PFSK-1 (cell line): Measurements from ENCODE around the gene KCNQ2.

Experiments used
- FOXP2 ChIP-seq: optimal IDR thresholded peaks from 2 replicates; pipeline ENCODE3; 2011; ENCODE audit warnings: borderline replicate concordance, control low read depth, inconsistent platforms; ENCODE audit not compliant: insufficient read depth; ENCODE audit errors: extremely low read length, extremely low read depth
- POLR2AphosphoS5 ChIP-seq: IDR thresholded peaks from 2 replicates; pipeline ENCODE4 v1.6.1; 2012; ENCODE audit warnings: low read depth, mild to moderate bottlenecking, control low read depth, low read length, moderate library complexity
- REST ChIP-seq, 2 experiments: IDR thresholded peaks; 2 replicates each; pipeline versions ENCODE4 v1.6.1 to v1.8.0; 2011 to 2012; ENCODE audit warnings: low read depth in 2 of 2, low read length in 2 of 2, control low read depth in 1 of 2, inconsistent platforms in 1 of 2, mild to moderate bottlenecking in 1 of 2, moderate library complexity in 1 of 2; ENCODE audit not compliant: insufficient read depth in 1 of 2
- SIN3A ChIP-seq: IDR thresholded peaks from 2 replicates; pipeline ENCODE4 v1.6.1; 2012; ENCODE audit warnings: mild to moderate bottlenecking, low read length, moderate library complexity, borderline replicate concordance; ENCODE audit not compliant: insufficient read depth
- TAF1 ChIP-seq: IDR thresholded peaks from 2 replicates; pipeline ENCODE4 v1.6.1; 2012; ENCODE audit warnings: low read length, control low read depth, borderline replicate concordance; ENCODE audit not compliant: insufficient read depth

The KCNQ2 gene

DNA sequence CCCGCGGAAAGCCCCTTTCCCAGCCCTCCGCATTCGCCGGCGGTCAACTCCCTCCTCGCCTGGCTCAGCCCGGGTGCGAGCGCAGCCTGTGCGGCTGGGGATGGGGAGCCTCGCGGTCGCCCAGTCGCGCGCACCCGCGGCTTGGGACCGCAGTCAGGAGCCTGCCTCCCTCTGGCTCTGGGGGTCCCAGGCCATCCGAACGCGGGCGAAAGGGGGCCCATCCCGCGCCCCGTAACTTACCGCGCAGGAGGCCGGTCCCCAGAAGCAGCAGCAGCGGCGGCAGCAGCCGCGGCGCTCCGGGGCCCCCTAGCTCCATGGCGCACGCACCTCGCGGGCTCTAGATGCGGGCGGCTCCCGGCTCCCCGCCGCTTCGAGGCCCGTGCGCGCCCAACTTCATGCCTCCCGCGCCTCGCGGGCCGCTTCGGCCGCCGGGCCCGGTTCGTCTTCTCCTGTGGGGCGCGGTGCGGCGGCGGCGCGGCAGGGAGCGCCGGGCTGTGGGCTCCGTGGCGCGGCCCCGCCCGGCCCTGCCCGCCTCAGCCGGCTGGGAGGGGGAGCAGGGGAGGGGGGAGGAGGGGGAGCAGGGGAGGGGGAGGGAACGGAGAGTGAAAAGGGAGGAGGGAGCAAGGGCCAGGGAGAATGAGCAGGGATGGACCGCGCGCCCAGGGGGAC lies 111.5 kb downstream of the KCNQ2 start, which contains the start of gene CHRNA4:
CHRNA4 (minus strand) TSS at position 500 of the 669 bp plus-strand sequence; CDS start at position 316, 184 bp downstream.
- no peak for TF ChIP-seq REST (IDR thresholded peaks at IDR 0.05; ENCODE audit: insufficient read depth in 1 of 2, low read depth in 2 of 2, low read length in 2 of 2)
- no peak for TF ChIP-seq SIN3A
- no peak for TF ChIP-seq POLR2AphosphoS5
- no peak for TF ChIP-seq FOXP2
- TF ChIP-seq TAF1: no peak

- TF ChIP-seq TAF1: no peak
- TF ChIP-seq POLR2AphosphoS5: no peak
- TF ChIP-seq SIN3A: no peak
These were observed 112.3 kb downstream of the KCNQ2 start for GRCh38 chr20:63359937-63360849.

DNA sequence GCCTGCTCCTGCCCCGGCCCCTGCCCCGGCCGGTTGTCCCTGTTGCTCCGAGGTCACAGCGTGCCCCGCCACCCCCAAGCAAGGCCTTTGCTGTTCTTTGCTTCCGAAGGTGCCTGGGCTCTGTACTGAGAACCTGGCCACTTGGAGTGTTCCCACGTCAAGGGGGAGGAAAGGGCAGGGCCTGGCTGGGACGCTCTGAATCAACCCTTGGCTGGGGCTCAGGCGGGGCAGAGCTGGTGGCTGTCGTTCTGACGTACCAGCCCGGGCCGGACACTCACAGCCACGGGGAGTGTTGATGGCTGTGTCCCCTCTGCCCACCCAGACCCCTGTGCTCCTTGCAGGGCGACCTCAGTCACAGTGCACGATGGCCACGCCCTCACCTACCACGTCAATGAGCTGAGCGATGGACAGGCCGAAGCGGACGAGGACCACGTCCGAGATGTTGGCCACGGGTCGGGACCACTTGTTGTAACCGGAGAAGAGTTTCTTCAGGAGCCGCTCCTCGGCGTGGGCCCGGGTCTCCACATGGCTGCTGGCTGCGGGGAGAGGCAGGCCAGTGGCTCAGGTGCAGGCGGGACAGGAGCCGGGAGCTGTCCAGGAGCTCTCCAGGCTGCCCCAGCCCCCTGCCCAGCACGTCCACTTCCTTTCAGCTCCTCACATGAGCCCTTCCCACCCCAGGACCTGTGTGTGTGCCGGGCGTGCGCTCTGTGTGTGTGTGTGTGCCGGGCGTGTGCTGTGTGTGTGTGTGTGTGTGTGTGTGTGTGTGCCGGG lies 113.1 kb downstream of the KCNQ2 start:
- TF ChIP-seq REST (IDR thresholded peaks at IDR 0.05; ENCODE audit: insufficient read depth in 1 of 2, low read depth in 2 of 2, low read length in 2 of 2): no peak
- no peak for TF ChIP-seq SIN3A
- TF ChIP-seq POLR2AphosphoS5: no peak
- TF ChIP-seq TAF1: no peak
- no peak for TF ChIP-seq FOXP2

- TF ChIP-seq SIN3A: no peak
- no peak for TF ChIP-seq POLR2AphosphoS5
- TF ChIP-seq FOXP2: no peak
- no peak for TF ChIP-seq TAF1
- TF ChIP-seq REST (IDR thresholded peaks at IDR 0.05; ENCODE audit: insufficient read depth in 1 of 2, low read depth in 2 of 2, low read length in 2 of 2): no peak
These were observed 114.2 kb downstream of the KCNQ2 start for GRCh38 chr20:63357921-63358905.
